Endothelial cell of umbilical vein (primary cell): ENCODE results near the gene KRTAP10-5. TPM values are rescaled to one million over a fixed set of nuclear protein-coding genes. Genes with fewer than 3 reads are reported as not detected.

Experiments used
- BruUV-seq: library from RNA; stranded (reverse); fragments of 400-500 nt; replicated peaks from 2 replicates; lab custom pipeline; 2021; lab: Mats Ljungman, UMichigan
- CTCF ChIA-PET: fragments of 300-600, 350-600 bp; sonication (Branson Sonifier 250); formaldehyde crosslinking; loops from one replicate; lab custom pipeline; 2021; ENCODE audit warnings: antibody characterized with exemption, inconsistent platforms; lab: Charles Lee
- POLR2A ChIA-PET: fragments of 300-600, 350-600 bp; sonication (Branson Sonifier 250); formaldehyde crosslinking; loops from one replicate; lab custom pipeline; 2021; ENCODE audit warnings: antibody characterized with exemption, inconsistent platforms; lab: Charles Lee
- DNase-seq: peaks from one replicate; pipeline ENCODE4 v3.0.0-alpha.2; 2011; ENCODE audit warnings: low read depth, low spot score
- FAIRE-seq: peaks from 2 replicates; lab custom pipeline; 2011; peaks lifted over from hg19 to GRCh38; lab: Jason Lieb, UNC
- H2AFZ ChIP-seq: 2 replicates; pipeline ENCODE4 v1.6.0; 2012; ENCODE audit warnings: low read depth, low read length, control low read depth, inconsistent platforms
- H3K27ac ChIP-seq: 2 replicates; pipeline ENCODE4 v1.5.1; 2011; ENCODE audit warnings: low read depth, mild to moderate bottlenecking, control low read depth, low read length, moderate library complexity; ENCODE audit not compliant: insufficient read depth
- H3K27me3 ChIP-seq, 2 experiments: 2 replicates each; pipeline versions ENCODE4 v1.6.0 to v1.6.1; 2011; ENCODE audit warnings: low read length in 2 of 2, mixed read lengths in 1 of 2; ENCODE audit not compliant: control insufficient read depth in 2 of 2, insufficient read depth in 2 of 2
- H3K36me3 ChIP-seq, 2 experiments: 2 replicates in 1 of 2; 3 replicates in 1 of 2; pipeline ENCODE4 v1.5.1; 2011; ENCODE audit warnings: low read length in 2 of 2, mild to moderate bottlenecking in 1 of 2, moderate library complexity in 1 of 2; ENCODE audit not compliant: control insufficient read depth in 2 of 2, insufficient read depth in 2 of 2; ENCODE audit errors: extremely low read depth in 1 of 2
- H3K4me1 ChIP-seq: 3 replicates; pipeline ENCODE4 v1.5.1; 2011; ENCODE audit warnings: mild to moderate bottlenecking, low read length; ENCODE audit not compliant: control insufficient read depth, insufficient read depth; ENCODE audit errors: extremely low read depth
- H3K4me2 ChIP-seq: 2 replicates; pipeline ENCODE4 v1.6.1; 2011; ENCODE audit warnings: low read length, control low read depth, mixed read lengths; ENCODE audit not compliant: insufficient read depth
- H3K4me3 ChIP-seq, 3 experiments: fragments of 200-600 bp in 1 of 3; sonication (generic), shearing (Covaris generic) in 1 of 3; replicated peaks in 1 of 3; 2 replicates each; pipeline ENCODE4 v1.5.1; 2011 to 2016; ENCODE audit warnings: control low read depth in 3 of 3, low read length in 3 of 3, mild to moderate bottlenecking in 2 of 3, inconsistent platforms in 1 of 3, low read depth in 1 of 3, moderate library complexity in 1 of 3; ENCODE audit not compliant: insufficient read depth in 1 of 3
- H3K79me2 ChIP-seq: 2 replicates; pipeline ENCODE4 v1.6.0; 2012; ENCODE audit warnings: low read length, inconsistent platforms; ENCODE audit not compliant: control insufficient read depth, insufficient read depth
- H3K9ac ChIP-seq: replicated peaks from 2 replicates; pipeline ENCODE3; 2011; ENCODE audit warnings: low read length, control low read depth; ENCODE audit not compliant: insufficient read depth; ENCODE audit errors: extremely low read depth
- H3K9me1 ChIP-seq: replicated peaks from 3 replicates; pipeline ENCODE4 v1.6.0; 2011; ENCODE audit warnings: mild to moderate bottlenecking, low read length; ENCODE audit not compliant: control insufficient read depth, insufficient read depth; ENCODE audit errors: extremely low read depth
- H3K9me3 ChIP-seq: replicated peaks from 2 replicates; pipeline ENCODE4 v1.5.1; 2012; ENCODE audit warnings: low read length, inconsistent platforms; ENCODE audit not compliant: control insufficient read depth, insufficient read depth
- H4K20me1 ChIP-seq: replicated peaks from 2 replicates; pipeline ENCODE3; 2011; ENCODE audit warnings: mild to moderate bottlenecking, low read length; ENCODE audit not compliant: control insufficient read depth, insufficient read depth; ENCODE audit errors: extremely low read depth
- CTCF ChIP-seq, 2 donors: IDR thresholded peaks; 1 replicate in 1 of 2; 2 replicates in 1 of 2; pipeline ENCODE4 v1.5.1; 2011; ENCODE audit warnings: low read length in 2 of 2, mild to moderate bottlenecking in 2 of 2, moderate library complexity in 2 of 2, control low read depth in 1 of 2, inconsistent platforms in 1 of 2, low read depth in 1 of 2; ENCODE audit not compliant: insufficient read depth in 1 of 2; ENCODE audit errors: extremely low read depth in 1 of 2
- EZH2 ChIP-seq: IDR thresholded peaks from 2 replicates; pipeline ENCODE4 v1.6.1; 2012; ENCODE audit warnings: borderline replicate concordance, low read depth, mild to moderate bottlenecking, moderate library complexity, low read length, inconsistent platforms; ENCODE audit not compliant: severe bottlenecking
- FOS ChIP-seq: IDR thresholded peaks from 2 replicates; pipeline ENCODE4 v1.6.1; 2011; ENCODE audit warnings: mild to moderate bottlenecking, low read length, moderate library complexity, borderline replicate concordance; ENCODE audit not compliant: insufficient read depth
- GATA2 ChIP-seq: IDR thresholded peaks from 2 replicates; pipeline ENCODE4 v1.7.0; 2011; ENCODE audit warnings: low read depth, mild to moderate bottlenecking, moderate library complexity, mixed read lengths, low read length; ENCODE audit not compliant: insufficient read length, insufficient read depth
- JUN ChIP-seq: IDR thresholded peaks from 2 replicates; pipeline ENCODE4 v1.6.1; 2011; ENCODE audit warnings: borderline replicate concordance, low read depth; ENCODE audit not compliant: insufficient read length, insufficient read depth
- MAX ChIP-seq: IDR thresholded peaks from 2 replicates; pipeline ENCODE4 v1.6.1; 2011; ENCODE audit not compliant: insufficient read depth, insufficient read length
- MYC ChIP-seq: IDR thresholded peaks from one replicate; pipeline ENCODE4 v1.6.1; 2011; ENCODE audit warnings: mild to moderate bottlenecking, low read depth, low read length
- POLR2A ChIP-seq: IDR thresholded peaks from 2 replicates; pipeline ENCODE4 v1.6.1; 2012; ENCODE audit warnings: low read depth, mild to moderate bottlenecking, control low read depth, low read length
- POLR2AphosphoS5 ChIP-seq: IDR thresholded peaks from 2 replicates; pipeline ENCODE4 v1.6.1; 2012; ENCODE audit warnings: low read depth, mild to moderate bottlenecking, control low read depth, low read length, moderate library complexity; ENCODE audit not compliant: insufficient read depth
- dilution Hi-C: fragments of 300-500 bp; cut with MboI; formaldehyde crosslinking; loops from one replicate; pipeline ENCODE4 v1.15.0; 2019; ENCODE audit warnings: low sequenced_read_pairs; ENCODE audit not compliant: extremely low pct_ligation_motif_present
- intact Hi-C: fragments of 100-400 bp; cut with micrococcal nuclease; formaldehyde crosslinking; loops from one replicate; pipeline ENCODE4 v1.10.0; 2022
- polyA plus RNA-seq, 4 experiments: library from polyadenylated mRNA; depleted of rRNA in 3 of 4; stranded (reverse) in 3 of 4; unstranded in 1 of 4; fragments of >200 nt; gene quantifications; 2 replicates each; pipeline versions ENCODE4 v1.2.1 to v1.2.3, GENCODE V29; 2011 to 2012; ENCODE audit warnings: missing spikeins in 1 of 4
- total RNA-seq: library from RNA; stranded (reverse); gene quantifications from 2 replicates; pipeline ENCODE4 v1.2.3, GENCODE V29; 2021

The KRTAP10-5 gene
- total and polyA plus RNA-seq, 2 donors (not counting 3 experiments of a cell fraction or from before 2014, with no cell fraction given): not detected

- POLR2A ChIA-PET: no interaction called here
- Histone ChIP-seq H3K27ac (no peak overlapping the region), H3K4me2 (no peak overlapping the region), H3K36me3 (no peaks in the 10 kb centered on the region), H3K9me1 (no peaks in the 10 kb centered on the region), H3K4me3 (no peak overlapping the region), H2AFZ (no peak overlapping the region), H3K4me1 (no peaks in the 10 kb centered on the region), H3K9ac (no peak overlapping the region), H3K27me3 (no peaks in the 10 kb centered on the region), H4K20me1 (no peaks in the 10 kb centered on the region), H3K79me2 (no peaks in the 10 kb centered on the region), H3K9me3 (no peaks in the 10 kb centered on the region)
- FAIRE-seq (peak; percentile 61), DNase-seq (peak; percentile 7)
- TF ChIP-seq POLR2AphosphoS5: no peak
- TF ChIP-seq MYC: no peak
- TF ChIP-seq CTCF (IDR thresholded peaks at IDR 0.05; ENCODE audit: extremely low read depth in 1 of 2, insufficient read depth in 1 of 2, low read depth in 1 of 2, low read length in 2 of 2): peak in 1 of 2 donors; percentile 27
- BruUV-seq: no TSS peak
- intact Hi-C loops: no loop called here
- dilution Hi-C loops: no loop called here
- CTCF ChIA-PET: interaction anchor here (0.7 to 4.2 kb wide), 6 partner anchors 9 to 181 kb away, joined by 3 to 28 read pairs (median 4); no protein-coding TSS in a partner anchor
Observed at GRCh38 chr21:44618504-44618903, 38.1 kb upstream of the KRTAP10-5 start.

- no peak overlapping the region for H3K4me3 ChIP-seq
- H3K9me3 ChIP-seq: no peaks in the 10 kb centered on the region
- no peaks in the 10 kb centered on the region for H3K79me2 ChIP-seq
- H3K27me3 ChIP-seq: no peaks in the 10 kb centered on the region
- TF ChIP-seq FOS (no peak), GATA2 (no peak), JUN (no peak), POLR2AphosphoS5 (no peak), MYC (no peak), POLR2A (no peak), CTCF (IDR thresholded peaks at IDR 0.05; ENCODE audit: extremely low read depth in 1 of 2, insufficient read depth in 1 of 2, low read depth in 1 of 2, low read length in 2 of 2) (no peak), EZH2 (no peak), MAX (no peak)
- POLR2A ChIA-PET: no interaction called here
- no peak overlapping the region for H2AFZ ChIP-seq
- dilution Hi-C loops (no loop called here), intact Hi-C loops (no loop called here)
- BruUV-seq: no TSS peak
- no peaks in the 10 kb centered on the region for H3K4me1 ChIP-seq
- no peaks in the 10 kb centered on the region for H3K36me3 ChIP-seq
- FAIRE-seq: no peak
- H3K9me1 ChIP-seq: no peaks in the 10 kb centered on the region
- H4K20me1 ChIP-seq: no peaks in the 10 kb centered on the region
- no peak for DNase-seq
- CTCF ChIA-PET: interaction anchor here (4.2 kb wide), 1 partner anchor 177 kb away, joined by 28 read pairs; no protein-coding TSS in a partner anchor
- no peak overlapping the region for H3K9ac ChIP-seq
- H3K4me2 ChIP-seq: no peak overlapping the region
- H3K27ac ChIP-seq: no peak overlapping the region
Observed at GRCh38 chr21:44617071-44617501, 36.7 kb upstream of the KRTAP10-5 start.
